Measurements from ENCODE around the gene RBBP9.
"Not testable (repeated sequence)": the region's sequence is repeated elsewhere in the genome, so short reads cannot be mapped to it uniquely, and the experiment has no call there.

RBBP9 gene

DNA sequence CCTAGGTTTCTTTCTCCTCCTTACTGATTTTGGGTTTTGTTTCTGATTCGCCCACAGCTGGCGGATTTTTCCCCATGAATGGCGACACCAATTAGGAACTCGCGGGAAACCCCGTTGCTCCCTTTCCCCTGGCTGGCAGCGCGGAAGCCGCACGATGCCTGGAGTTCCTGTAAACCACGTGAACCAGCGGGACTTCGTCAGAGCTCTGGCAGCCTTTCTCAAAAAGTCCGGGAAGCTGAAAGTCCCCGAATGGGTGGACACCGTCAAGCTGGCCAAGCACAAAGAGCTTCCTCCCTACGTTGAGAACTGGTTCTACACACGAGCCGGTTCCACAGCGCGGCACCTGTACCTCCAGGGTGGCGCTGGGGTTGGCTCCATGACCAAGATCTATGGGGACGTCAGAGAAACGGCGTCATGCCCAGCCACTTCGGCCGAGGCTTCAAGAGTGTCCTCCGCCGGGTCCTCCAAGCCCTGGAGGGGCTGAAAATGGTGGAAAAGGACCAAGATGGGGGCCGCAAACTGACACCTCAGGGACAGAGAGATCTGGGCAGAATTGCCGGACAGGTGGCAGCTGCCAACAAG, 7.5 kb upstream of the RBBP9 start:
- DNase-seq (ENCODE audit: low read depth in 2 of 2) = no peak

- DNase-seq (ENCODE audit: low read depth in 2 of 2) = not testable (repeated sequence)
Observed at GRCh38 chr20:18501672-18502071, 4.6 kb upstream of the RBBP9 start.

GRCh38 chr20:18497603-18498002, 578 bp upstream of the RBBP9 start:
- no peak for DNase-seq (ENCODE audit: low read depth in 2 of 2)

DNA sequence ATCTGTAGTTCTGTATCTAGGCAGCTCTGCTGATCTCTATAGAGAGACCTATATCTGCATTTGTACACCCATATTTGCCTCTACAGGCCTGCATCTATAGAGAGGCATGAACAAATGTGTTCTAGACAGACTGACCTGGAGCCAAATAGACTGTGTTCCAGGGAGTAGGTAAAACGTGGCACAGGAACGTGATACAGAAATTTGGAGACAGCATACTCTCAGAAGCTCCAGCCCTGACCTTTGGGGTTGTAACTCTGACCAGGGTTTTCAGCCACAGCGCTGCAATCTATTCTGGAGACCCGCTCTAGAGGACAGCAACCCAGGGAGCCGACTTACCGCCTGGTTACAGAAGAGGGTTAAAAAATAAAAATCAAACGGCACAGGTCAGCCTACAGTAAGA, 983 bp downstream of the RBBP9 start:
- no peak for DNase-seq (ENCODE audit: low read depth in 2 of 2)

GRCh38 chr20:18488301-18488700, 8.7 kb downstream of the RBBP9 start:
- no peak for DNase-seq (ENCODE audit: low read depth in 2 of 2)

GRCh38 chr20:18481596-18481995, 15.4 kb downstream of the RBBP9 start:
- DNase-seq (ENCODE audit: low read depth in 2 of 2) = no peak

DNA sequence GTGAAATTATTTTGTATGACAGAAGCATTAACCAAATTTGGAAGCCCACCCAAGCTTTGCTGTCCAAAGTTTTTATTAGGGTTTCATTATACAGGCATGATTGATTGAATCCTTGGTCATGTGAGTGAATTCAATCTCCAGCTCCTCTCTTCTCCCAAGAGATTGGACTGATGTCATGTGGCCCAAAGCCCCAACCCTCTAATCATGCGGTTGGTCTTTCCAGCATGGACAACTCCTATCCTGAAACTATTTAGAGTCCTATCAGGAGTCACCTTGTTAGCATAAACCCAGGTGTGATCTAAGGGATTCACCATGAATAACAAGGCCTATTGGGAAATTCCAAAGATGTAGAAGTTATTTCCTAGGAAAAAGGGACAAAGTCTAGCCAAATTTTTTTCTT, 19.2 kb downstream of the RBBP9 start:
- DNase-seq (ENCODE audit: low read depth in 2 of 2) = no peak

- no peak for DNase-seq (ENCODE audit: low read depth in 2 of 2)
Observed at GRCh38 chr20:18477218-18477617, 19.8 kb downstream of the RBBP9 start.

GRCh38 chr20:18466894-18467730, 29.9 kb downstream of the RBBP9 start, which contains the start of the genes DZANK1 and POLR3F:
DZANK1 (minus strand) TSS chr20:18467030; CDS start chr20:18465358, 1,672 bp downstream.
POLR3F (plus strand) TSS chr20:18467390; CDS start chr20:18467507, 117 bp downstream.
- peak; percentile 70 to 82 for DNase-seq (ENCODE audit: low read depth in 2 of 2)

- peak in 1 of 2 donors; percentile 2 for DNase-seq (ENCODE audit: low read depth in 2 of 2)
Observed at GRCh38 chr20:18466574-18466893, 30.5 kb downstream of the RBBP9 start.

DNA sequence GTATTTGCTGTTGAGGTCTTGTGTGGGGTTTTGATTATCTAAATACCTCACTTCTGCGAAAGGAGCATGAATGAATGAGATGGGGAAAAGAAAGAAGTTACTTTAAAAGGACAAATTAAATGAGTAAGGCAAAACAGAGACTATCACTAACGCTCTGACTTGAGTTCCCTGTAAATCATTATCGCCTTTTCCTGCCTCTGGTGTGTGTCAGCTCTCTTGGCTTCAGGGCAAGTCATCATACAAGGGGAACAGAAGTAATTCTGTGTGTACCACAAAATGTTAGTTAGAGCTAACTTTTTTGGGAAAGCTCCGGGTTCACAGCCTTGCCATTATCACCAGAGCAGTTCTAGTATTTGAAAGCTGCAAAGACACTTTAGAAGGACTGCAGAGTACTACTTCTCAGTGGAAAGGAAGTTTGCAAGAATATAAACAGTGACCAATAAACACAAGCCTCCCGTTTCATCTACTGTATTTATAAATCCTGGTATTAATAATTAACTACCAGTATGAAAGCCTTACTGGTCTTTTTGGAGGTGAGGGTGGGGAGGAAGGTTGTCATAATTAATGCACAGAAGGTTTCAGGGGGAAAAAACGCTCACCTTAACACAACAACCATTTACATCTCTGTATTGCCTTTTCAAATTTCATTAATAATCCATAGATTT, 31.4 kb downstream of the RBBP9 start:
- no peak for DNase-seq (ENCODE audit: low read depth in 2 of 2)

DNA sequence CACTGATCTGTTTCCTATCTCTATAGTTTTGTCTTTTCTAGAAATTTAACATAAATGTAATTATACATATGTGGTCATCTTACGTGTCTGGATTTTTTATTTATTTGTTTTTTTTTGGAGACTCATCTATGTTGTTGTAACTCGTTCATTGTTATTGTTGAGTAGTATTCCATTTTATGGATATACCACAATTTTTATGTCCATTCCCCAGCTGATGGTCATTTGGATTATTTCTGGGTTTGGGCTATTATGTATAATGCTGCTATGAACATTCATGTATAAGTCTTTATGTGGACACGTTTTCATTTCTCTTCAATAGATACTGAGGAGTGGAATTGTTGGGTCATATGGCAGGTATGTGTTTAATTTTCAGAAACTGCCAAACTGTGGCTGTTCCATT, 40.4 kb downstream of the RBBP9 start:
- DNase-seq (ENCODE audit: low read depth in 2 of 2) = no peak

GRCh38 chr20:18443886-18444285, 53.1 kb downstream of the RBBP9 start:
- no peak for DNase-seq (ENCODE audit: low read depth in 2 of 2)

- no peak for DNase-seq (ENCODE audit: low read depth in 2 of 2)
Observed at GRCh38 chr20:18440403-18440802, 56.6 kb downstream of the RBBP9 start.

DNA sequence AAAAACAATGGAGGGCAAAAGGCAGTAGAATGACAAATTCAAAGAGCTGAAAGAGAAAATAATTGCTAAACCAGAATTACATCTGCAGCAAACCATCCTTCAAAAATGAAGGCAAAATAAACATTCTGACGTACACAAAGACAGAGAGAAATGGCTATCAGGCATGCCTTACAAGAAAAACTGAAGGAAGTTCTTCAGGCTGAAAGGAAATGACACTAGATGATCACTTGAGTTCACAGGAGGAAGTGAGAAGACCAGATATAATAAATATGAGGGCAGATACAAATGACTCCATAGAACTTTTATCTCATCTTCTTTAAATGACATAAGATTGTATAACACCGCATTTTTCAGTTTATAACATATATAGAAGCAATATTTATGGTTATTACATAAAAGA, 60.2 kb downstream of the RBBP9 start:
- no peak for DNase-seq (ENCODE audit: low read depth in 2 of 2)

All from stimulated activated CD4-positive, alpha-beta T cell treated with anti-CD3 and anti-CD28 coated beads, Interleukin-1b, Interleukin-23, amount 100 ng/mL, for 1 hour (primary cell).